ENCODE data around the gene LRIG2.

GRCh38 chr1:113094506-113094905 lies 21.5 kb downstream of the LRIG2 start:
- TF ChIP-seq CTCF (IDR thresholded peaks at IDR 0.05) (no peak), EP300 (IDR thresholded peaks at IDR 0.05) (no peak), POLR2AphosphoS5 (IDR thresholded peaks at IDR 0.05) (no peak)

Measured in gastroesophageal sphincter (tissue), 3 donors.